ENCODE measurements around the gene RABL6. TPM values are rescaled to one million over a fixed set of nuclear protein-coding genes. Genes with fewer than 3 reads are reported as not detected.

RABL6 gene
- total RNA-seq, 1 donor from 2014 or later: 64.1 TPM

DNA sequence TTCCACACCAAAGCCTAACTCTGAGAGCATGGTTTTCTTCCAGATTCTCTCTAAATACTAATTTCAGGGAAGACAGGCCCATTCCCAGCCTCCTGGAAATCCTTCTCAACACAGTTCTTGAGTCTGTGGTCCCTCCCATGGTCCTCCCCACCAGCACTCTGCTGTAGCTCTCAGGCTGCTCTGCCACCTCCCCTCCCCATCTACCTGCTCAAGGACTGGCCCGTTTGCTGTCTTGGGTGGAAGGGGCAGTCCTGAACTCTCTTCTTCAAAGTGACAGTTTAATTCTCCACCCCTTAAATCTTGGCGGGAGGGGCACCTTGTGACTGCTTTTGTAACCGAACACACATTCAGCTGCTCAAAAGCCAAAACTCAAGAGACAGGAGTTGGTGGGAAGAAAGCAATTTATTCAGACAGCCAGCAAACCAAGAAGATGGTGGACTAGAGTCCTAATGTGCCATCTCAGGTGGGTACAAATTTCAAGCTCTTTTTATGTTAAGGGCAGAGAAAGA is 35.8 kb upstream of the RABL6 start:
- intact Hi-C loops (cut with micrococcal nuclease): no loop called here
- Histone ChIP-seq H3K4me1 (no peaks in the 10 kb centered on the region), H3K27ac (replicated peaks) (no peak overlapping the region), H3K36me3 (no peaks in the 10 kb centered on the region), H3K4me3 (no peak overlapping the region), H3K9me3 (replicated peaks) (peaks cover 11% of the 10 kb centered on the region), H3K27me3 (ENCODE audit: low read depth) (peaks cover 13% of the 10 kb centered on the region)
- no peak for DNase-seq
- no peak for TF ChIP-seq CTCF (IDR thresholded peaks at IDR 0.05; ENCODE audit: borderline replicate concordance)

DNA sequence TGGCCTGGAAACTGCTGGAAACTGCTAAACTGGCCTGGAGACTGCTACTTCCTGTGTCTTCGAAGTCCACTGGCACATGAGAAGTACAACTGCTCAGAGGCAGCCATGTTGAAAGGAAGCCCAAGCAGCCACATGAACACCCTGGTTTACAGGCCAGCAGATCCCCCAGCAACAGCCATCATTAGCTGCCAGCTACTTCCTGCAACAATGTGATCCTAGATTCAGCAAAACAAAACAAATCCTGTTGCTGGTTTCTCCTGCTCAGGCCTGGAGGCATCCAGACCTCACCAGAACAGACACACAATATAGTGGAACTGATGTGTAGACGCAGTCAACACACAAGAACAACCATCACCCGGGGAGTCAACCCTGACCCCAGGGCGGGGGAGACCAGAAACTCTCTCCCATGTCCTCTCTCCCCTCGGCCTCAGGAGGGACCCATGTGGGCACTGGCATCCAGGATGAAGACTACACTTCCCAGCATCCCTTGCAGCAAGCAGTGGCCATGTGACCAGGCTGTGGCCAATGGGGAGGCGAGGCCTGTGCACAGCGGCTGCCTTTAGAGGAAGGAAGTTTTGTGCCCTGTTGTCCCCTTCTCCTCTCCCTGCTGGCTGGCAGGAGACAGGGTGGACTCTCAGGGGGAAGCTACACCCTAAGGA is 34.2 kb upstream of the RABL6 start:
- no peak for TF ChIP-seq CTCF (IDR thresholded peaks at IDR 0.05; ENCODE audit: borderline replicate concordance)
- Histone ChIP-seq H3K4me3 (no peak overlapping the region), H3K4me1 (no peaks in the 10 kb centered on the region), H3K9me3 (replicated peaks) (peaks cover 11% of the 10 kb centered on the region), H3K36me3 (no peaks in the 10 kb centered on the region), H3K27me3 (ENCODE audit: low read depth) (no peaks in the 10 kb centered on the region), H3K27ac (replicated peaks) (no peak overlapping the region)
- intact Hi-C loops (cut with micrococcal nuclease): no loop called here
- DNase-seq: no peak

GRCh38 chr9:136774416-136775045 is 33.2 kb upstream of the RABL6 start:
- H3K27ac ChIP-seq (replicated peaks): no peak overlapping the region
- no peak for TF ChIP-seq CTCF (IDR thresholded peaks at IDR 0.05; ENCODE audit: borderline replicate concordance)
- H3K36me3 ChIP-seq: no peaks in the 10 kb centered on the region
- no peak overlapping the region for H3K4me3 ChIP-seq
- H3K4me1 ChIP-seq: no peaks in the 10 kb centered on the region
- intact Hi-C loops (cut with micrococcal nuclease): no loop called here
- no peaks in the 10 kb centered on the region for H3K27me3 ChIP-seq (ENCODE audit: low read depth)
- no peak for DNase-seq
- peaks cover 11% of the 10 kb centered on the region for H3K9me3 ChIP-seq (replicated peaks)

DNA sequence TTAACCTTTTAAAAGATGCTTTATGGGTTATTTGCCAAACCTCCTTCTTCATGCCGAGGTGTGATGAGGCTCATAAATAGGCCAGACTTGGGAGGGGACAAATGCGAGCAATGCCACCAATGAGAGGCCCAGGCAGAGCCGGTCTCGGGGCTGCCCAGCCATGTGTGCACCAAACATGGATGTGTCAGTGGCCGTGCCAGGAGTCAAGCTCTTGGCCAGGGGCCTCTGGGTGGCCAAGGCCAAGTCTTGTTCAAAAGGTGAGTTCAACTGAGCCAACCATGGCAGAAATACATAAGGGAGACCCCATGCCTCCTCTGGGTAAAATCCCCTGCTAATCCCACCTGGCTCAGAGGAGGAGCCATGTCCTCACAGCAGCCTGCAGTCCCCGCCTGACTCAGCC is 32.6 kb upstream of the RABL6 start:
- H3K9me3 ChIP-seq (replicated peaks): peaks cover 11% of the 10 kb centered on the region
- DNase-seq: no peak
- no peaks in the 10 kb centered on the region for H3K36me3 ChIP-seq
- H3K4me3 ChIP-seq: no peak overlapping the region
- TF ChIP-seq CTCF (IDR thresholded peaks at IDR 0.05; ENCODE audit: borderline replicate concordance): no peak
- no peak overlapping the region for H3K27ac ChIP-seq (replicated peaks)
- no peaks in the 10 kb centered on the region for H3K27me3 ChIP-seq (ENCODE audit: low read depth)
- H3K4me1 ChIP-seq: no peaks in the 10 kb centered on the region
- intact Hi-C loops (cut with micrococcal nuclease): no loop called here

DNA sequence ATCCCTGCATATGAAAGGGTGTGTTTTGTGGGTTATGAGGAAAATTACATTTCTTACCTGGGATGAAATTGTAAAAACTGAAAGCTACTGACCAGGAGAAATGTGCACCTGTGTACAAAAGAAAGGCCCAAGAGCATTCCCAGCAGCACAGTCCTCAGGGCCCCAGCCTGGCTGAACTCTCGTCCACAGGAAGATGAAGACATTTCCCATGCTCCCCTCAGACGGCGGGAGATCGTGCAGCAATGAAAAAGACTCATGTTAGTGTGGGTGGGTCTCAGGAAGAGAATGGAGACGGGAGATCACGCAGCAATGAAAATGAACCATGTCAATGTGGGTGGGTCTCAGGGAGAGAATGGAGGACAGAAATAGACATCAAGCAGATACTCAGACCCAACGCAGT is 30.8 kb upstream of the RABL6 start:
- no peaks in the 10 kb centered on the region for H3K36me3 ChIP-seq
- H3K27me3 ChIP-seq (ENCODE audit: low read depth): no peaks in the 10 kb centered on the region
- DNase-seq: no peak
- intact Hi-C loops (cut with micrococcal nuclease): no loop called here
- H3K4me3 ChIP-seq: no peak overlapping the region
- no peak for TF ChIP-seq CTCF (IDR thresholded peaks at IDR 0.05; ENCODE audit: borderline replicate concordance)
- H3K27ac ChIP-seq (replicated peaks): no peak overlapping the region
- peaks cover 11% of the 10 kb centered on the region for H3K9me3 ChIP-seq (replicated peaks)
- no peaks in the 10 kb centered on the region for H3K4me1 ChIP-seq

Measured in left ventricle myocardium inferior (tissue), 1 donor.